GM23338 (cell line): ENCODE results near the gene SLC1A3.

Source experiments
- CREB1 ChIP-seq: fragments of 250-450 bp; sonication (Bioruptor Pico); IDR thresholded peaks from 2 replicates; pipeline ENCODE4 v1.5.0; 2020; ENCODE audit warnings: low read depth, mild to moderate bottlenecking, moderate library complexity
- CTCF ChIP-seq, 2 experiments: fragments of 200-600 bp in 1 of 2; sonication (generic) in 1 of 2; conservative IDR thresholded peaks; 2 replicates each; pipeline versions ENCODE4 v1.5.1 to v1.6.1; 2016 to 2017; ENCODE audit warnings: antibody characterized with exemption in 2 of 2, low read depth in 2 of 2, mild to moderate bottlenecking in 2 of 2, moderate library complexity in 1 of 2
- EZH2 ChIP-seq: fragments of 200-600 bp; sonication (generic); IDR thresholded peaks from one replicate; pipeline ENCODE4 v1.8.0; 2017; ENCODE audit warnings: antibody characterized with exemption, mild to moderate bottlenecking, low read depth; ENCODE audit not compliant: unreplicated experiment
- EZH2phosphoT487 ChIP-seq: fragments of 200-600 bp; sonication (generic); IDR thresholded peaks from one replicate; pipeline ENCODE4 v1.8.1; 2018; ENCODE audit warnings: antibody characterized with exemption; ENCODE audit not compliant: unreplicated experiment
- POLR2AphosphoS5 ChIP-seq: IDR thresholded peaks from 2 replicates; pipeline ENCODE4 v1.6.1; 2016; ENCODE audit warnings: antibody characterized with exemption, low read depth
- REST ChIP-seq: IDR thresholded peaks from one replicate; pipeline ENCODE4 v1.6.1; 2018; ENCODE audit warnings: antibody characterized with exemption; ENCODE audit not compliant: unreplicated experiment
- STAT1 ChIP-seq: IDR thresholded peaks from one replicate; pipeline ENCODE4 v1.6.1; 2016; ENCODE audit warnings: antibody characterized with exemption; ENCODE audit not compliant: unreplicated experiment
- ZNF114 ChIP-seq: fragments of 250-450 bp; sonication (Bioruptor Pico); IDR thresholded peaks from 2 replicates; pipeline ENCODE4 v1.5.0; 2020; ENCODE audit warnings: mild to moderate bottlenecking, moderate library complexity
- ZNF331 ChIP-seq: fragments of 250-450 bp; sonication (Bioruptor Pico); IDR thresholded peaks from 2 replicates; pipeline ENCODE4 v1.5.0; 2020; ENCODE audit warnings: low read depth, mild to moderate bottlenecking, moderate library complexity
- TF ChIP-seq, protein P1 (sequence below): IDR thresholded peaks from 2 replicates; pipeline ENCODE4 v1.6.1; 2016; ENCODE audit warnings: antibody characterized with exemption

GRCh38 chr5:36691226-36691625 lies 84.8 kb downstream of the SLC1A3 start:
- TF ChIP-seq EZH2phosphoT487 = no peak
- TF ChIP-seq CTCF (conservative IDR thresholded peaks at IDR 0.05; ENCODE audit: low read depth in 2 of 2) = no peak
- no peak for TF ChIP-seq POLR2AphosphoS5
- no peak for TF ChIP-seq EZH2
- no peak for TF ChIP-seq ZNF114 (CRISPR knock-in tag)
- no peak for TF ChIP-seq CREB1 (CRISPR knock-in tag)
- no peak for TF ChIP-seq REST
- TF ChIP-seq, protein P1, sequence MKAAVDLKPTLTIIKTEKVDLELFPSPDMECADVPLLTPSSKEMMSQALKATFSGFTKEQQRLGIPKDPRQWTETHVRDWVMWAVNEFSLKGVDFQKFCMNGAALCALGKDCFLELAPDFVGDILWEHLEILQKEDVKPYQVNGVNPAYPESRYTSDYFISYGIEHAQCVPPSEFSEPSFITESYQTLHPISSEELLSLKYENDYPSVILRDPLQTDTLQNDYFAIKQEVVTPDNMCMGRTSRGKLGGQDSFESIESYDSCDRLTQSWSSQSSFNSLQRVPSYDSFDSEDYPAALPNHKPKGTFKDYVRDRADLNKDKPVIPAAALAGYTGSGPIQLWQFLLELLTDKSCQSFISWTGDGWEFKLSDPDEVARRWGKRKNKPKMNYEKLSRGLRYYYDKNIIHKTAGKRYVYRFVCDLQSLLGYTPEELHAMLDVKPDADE = no peak
- no peak for TF ChIP-seq STAT1
- no peak for TF ChIP-seq ZNF331 (CRISPR knock-in tag)
